Heart left ventricle (tissue), 16 donors: ENCODE results near the gene CAMK2D. TPM values are rescaled to one million over a fixed set of nuclear protein-coding genes. Genes with fewer than 3 reads are reported as not detected.

Experiments
- ATAC-seq, 4 donors: fragments of 200-7000 bp; cut with Tn5 transposase; one replicate each; pipeline ENCODE4 v1.9.1; 2020 to 2022; ENCODE audit warnings: moderate library complexity in 4 of 4, mild to moderate bottlenecking in 3 of 4, moderate number of reproducible peaks in 1 of 4
- DNase-seq, 5 donors: peaks; one replicate each; pipeline ENCODE4 v3.0.0-alpha.2; 2020
- H3K27ac ChIP-seq, 12 donors: fragments of 200-600 bp; sonication (generic) in 4 of 12; one replicate each; pipeline versions ENCODE4 v1.5.0 to v1.8.0; 2016 to 2022; ENCODE audit warnings: mild to moderate bottlenecking in 2 of 12
- H3K27me3 ChIP-seq, 9 donors: fragments of 200-600 bp; sonication (generic) in 2 of 9; one replicate each; pipeline versions ENCODE4 v1.5.1 to v1.8.0; 2016 to 2022; ENCODE audit warnings: mild to moderate bottlenecking in 3 of 9
- H3K36me3 ChIP-seq, 9 donors: fragments of 200-600 bp; sonication (generic) in 2 of 9; one replicate each; pipeline versions ENCODE4 v1.5.0 to v1.8.0; 2018 to 2022; ENCODE audit warnings: mild to moderate bottlenecking in 2 of 9
- H3K4me1 ChIP-seq, 12 donors: fragments of 200-600 bp; sonication (generic) in 4 of 12; one replicate each; pipeline versions ENCODE4 v1.5.0 to v1.8.0; 2016 to 2022; ENCODE audit warnings: mild to moderate bottlenecking in 3 of 12
- H3K4me3 ChIP-seq, 12 donors: fragments of 200-600 bp; sonication (generic) in 4 of 12; one replicate each; pipeline versions ENCODE4 v1.5.0 to v1.8.0; 2017 to 2022; ENCODE audit warnings: mild to moderate bottlenecking in 9 of 12, moderate library complexity in 4 of 12
- H3K9me3 ChIP-seq, 12 donors: fragments of 200-600 bp; sonication (generic) in 4 of 12; one replicate each; pipeline versions ENCODE4 v1.5.0 to v1.8.0; 2016 to 2022; ENCODE audit warnings: mild to moderate bottlenecking in 1 of 12
- POLR2A ChIP-seq, 2 donors: fragments of 450-650 bp; IDR thresholded peaks; one replicate each; pipeline ENCODE4 v1.6.1; 2017; ENCODE audit warnings: antibody characterized with exemption in 2 of 2, mild to moderate bottlenecking in 2 of 2, moderate library complexity in 2 of 2
- WGBS, 4 donors: extraction: QIAGEN DNeasy Blood & Tissue Kit in 2 of 4; methylation state at CpG; one replicate each; pipeline versions ENCODE4 v1.1.5 to v1.1.7; 2013 to 2018; 5-methylcytosine and 5-hydroxymethylcytosine counted together
- intact Hi-C, 10 donors: fragments of 100-400 bp; cut with DNase I; formaldehyde crosslinking; loops; one replicate each; pipeline versions ENCODE4 v1.11.1 to v1.14.2; 2022
- polyA plus RNA-seq, 2 donors: library from polyadenylated mRNA; stranded (reverse); fragments of 200-250 nt; gene quantifications; one replicate each; pipeline ENCODE4 v1.2.3, GENCODE V29; 2013
- total RNA-seq, 9 donors: library from RNA; depleted of rRNA in 2 of 9; stranded (reverse); fragments of >200 nt in 2 of 9; fragmentation: NEBNext Ultra II Directional in 3 of 9; extraction: Animal tissue kit (Norgen Biotek cat#: 25700) in 3 of 9; gene quantifications; one replicate each; pipeline versions ENCODE4 v1.1.0 to v1.2.4, GENCODE V29; 2016 to 2023
- TF ChIP-seq, protein P1 (sequence below), 12 donors: fragments of 200-600 bp; sonication (generic) in 4 of 12; IDR thresholded peaks; one replicate each; pipeline versions ENCODE4 v1.5.0 to v1.8.0; 2018 to 2022; ENCODE audit warnings: antibody characterized with exemption in 12 of 12, mild to moderate bottlenecking in 5 of 12
- donor health status: ischemic (EF 13 %, LVEDD 7.1; RV severe dilation, severe dysfunction).
- donor health status: healthy with polysubstance abuse.
- donor health status: DM: no; HTN: yes; CAD: no.
- donor health status: DM: no; HTN: no; CAD: no.
- donor health status: ischemic (EF 25% LVEDD 6.9; RV normal size, moderate dysfunction).
- donor health status: ischemic (EF 25% LVEDD 5.7; RV mildly dilated, moderate dysfunction).
- donor health status: healthy.
- donor health status: DM: yes; HTN: yes; CAD: no.
- donor health status: ischemic (EF 35%, LVEDD 5.7; RV mildly dilated, moderate dysfunction).
- donor health status: nonischemic (EF 11% LVEDD 7.7; RV severe dilation, severe dysfunction).
- donor health status: DM: yes; HTN: yes; CAD: no.
- donor health status: PGD.
- donor health status: ischemic (EF 29% LVEDD 5.4; RV normal size, mild dysfunction).
- donor health status: nonischemic (EF 23%, LVEDD 6.1; RV moderate dilation, normal function).

Gene CAMK2D
- total and polyA plus RNA-seq, 11 donors, result 40.9 to 294 (median 215) TPM

DNA sequence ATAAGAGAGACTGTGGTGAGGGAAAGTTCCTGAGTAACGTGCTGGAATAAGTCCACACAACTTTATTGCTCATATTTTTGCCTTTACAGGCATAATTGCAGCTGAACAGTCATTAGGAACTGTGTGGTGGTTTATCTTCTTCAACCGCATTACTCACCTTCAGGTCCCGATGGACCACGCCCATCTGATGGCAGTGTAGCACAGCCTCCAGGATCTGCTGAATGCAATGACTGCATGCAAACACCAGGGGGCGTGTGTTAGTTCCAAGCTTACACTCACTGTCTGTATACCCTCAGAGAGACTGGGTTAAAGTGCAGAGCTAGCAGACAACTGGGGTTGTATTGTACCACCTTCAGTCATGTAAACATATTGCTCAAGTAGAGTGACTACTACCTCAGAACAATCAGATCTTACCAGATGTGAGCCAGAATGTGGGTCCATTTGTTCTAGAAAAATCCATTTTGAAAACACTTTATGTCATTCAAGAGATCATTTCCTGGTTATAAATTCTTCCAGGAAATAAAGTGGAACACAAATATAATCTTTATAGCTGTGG lies 214.0 kb downstream of the CAMK2D start:
- peaks cover 0 to 27% (median 7%) of the 10 kb centered on the region in 9 donors for H3K36me3 ChIP-seq
- ATAC-seq (peak; percentile 94 to 99 (median 98)), DNase-seq (peak; percentile 83 to 90 (median 86))
- 19 to 23% (median 20%) methylated on average over 5 of the region's 5 CpGs for WGBS, 4 donors
- H3K4me3 ChIP-seq, result no peak overlapping the region
- no peaks in the 10 kb centered on the region for H3K9me3 ChIP-seq
- peak overlapping the region in 11 of 12 donors; percentile 23 to 75 (median 56) for H3K27ac ChIP-seq
- intact Hi-C loops, result loop anchor here in 9 of 10 donors (1.0 to 10.0 kb wide), 11 partner anchors 67 to 357 kb away; partner anchors contain the start of gene CAMK2D (in 9 of the 9)
- TF ChIP-seq POLR2A (IDR thresholded peaks at IDR 0.05), result no peak
- TF ChIP-seq, protein P1, sequence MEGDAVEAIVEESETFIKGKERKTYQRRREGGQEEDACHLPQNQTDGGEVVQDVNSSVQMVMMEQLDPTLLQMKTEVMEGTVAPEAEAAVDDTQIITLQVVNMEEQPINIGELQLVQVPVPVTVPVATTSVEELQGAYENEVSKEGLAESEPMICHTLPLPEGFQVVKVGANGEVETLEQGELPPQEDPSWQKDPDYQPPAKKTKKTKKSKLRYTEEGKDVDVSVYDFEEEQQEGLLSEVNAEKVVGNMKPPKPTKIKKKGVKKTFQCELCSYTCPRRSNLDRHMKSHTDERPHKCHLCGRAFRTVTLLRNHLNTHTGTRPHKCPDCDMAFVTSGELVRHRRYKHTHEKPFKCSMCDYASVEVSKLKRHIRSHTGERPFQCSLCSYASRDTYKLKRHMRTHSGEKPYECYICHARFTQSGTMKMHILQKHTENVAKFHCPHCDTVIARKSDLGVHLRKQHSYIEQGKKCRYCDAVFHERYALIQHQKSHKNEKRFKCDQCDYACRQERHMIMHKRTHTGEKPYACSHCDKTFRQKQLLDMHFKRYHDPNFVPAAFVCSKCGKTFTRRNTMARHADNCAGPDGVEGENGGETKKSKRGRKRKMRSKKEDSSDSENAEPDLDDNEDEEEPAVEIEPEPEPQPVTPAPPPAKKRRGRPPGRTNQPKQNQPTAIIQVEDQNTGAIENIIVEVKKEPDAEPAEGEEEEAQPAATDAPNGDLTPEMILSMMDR (IDR thresholded peaks at IDR 0.05), result peak; percentile 91 to 99 (median 97)
- peaks cover 0 to 19% (median 12%) of the 10 kb centered on the region in 12 donors for H3K4me1 ChIP-seq
- H3K27me3 ChIP-seq, result no peaks in the 10 kb centered on the region

- Histone ChIP-seq H3K4me3 (no peak overlapping the region), H3K36me3 (peaks cover 0 to 6% (median 0%) of the 10 kb centered on the region in 9 donors), H3K27me3 (no peaks in the 10 kb centered on the region), H3K9me3 (no peaks in the 10 kb centered on the region), H3K4me1 (peaks cover 2 to 46% (median 31%) of the 10 kb centered on the region in 12 donors), H3K27ac (peak overlapping the region in 11 of 12 donors; percentile 32 to 88 (median 76))
- ATAC-seq (peak; percentile 62 to 72 (median 65)), DNase-seq (no peak)
- TF ChIP-seq, protein P1 (IDR thresholded peaks at IDR 0.05), result no peak
- TF ChIP-seq POLR2A (IDR thresholded peaks at IDR 0.05), result no peak
- intact Hi-C loops, result loop anchor here in 7 of 10 donors (2.0 to 10.0 kb wide), 6 partner anchors 73 to 363 kb away; no protein-coding TSS in a partner anchor
Measured at GRCh38 chr4:113541933-113542332, 219.6 kb downstream of the CAMK2D start.

- intact Hi-C loops, result loop anchor here in 7 of 10 donors (2.0 to 10.0 kb wide), 6 partner anchors 74 to 364 kb away; no protein-coding TSS in a partner anchor
- Histone ChIP-seq H3K4me3 (no peak overlapping the region), H3K27ac (peak overlapping the region; percentile 38 to 88 (median 74)), H3K36me3 (peaks cover 0 to 12% (median 0%) of the 10 kb centered on the region in 9 donors), H3K9me3 (no peaks in the 10 kb centered on the region), H3K27me3 (no peaks in the 10 kb centered on the region), H3K4me1 (peaks cover 2 to 56% (median 37%) of the 10 kb centered on the region in 12 donors)
- WGBS, 4 donors, result 24 to 40% (median 33%) methylated on average over 1 of the region's 1 CpG
- DNase-seq (peak in 4 of 5 donors; percentile 40 to 75 (median 55)), ATAC-seq (peak; percentile 80 to 91 (median 88))
- TF ChIP-seq, protein P1 (IDR thresholded peaks at IDR 0.05), result no peak
- no peak for TF ChIP-seq POLR2A (IDR thresholded peaks at IDR 0.05)
Measured at GRCh38 chr4:113540859-113541258, 220.7 kb downstream of the CAMK2D start.

DNA sequence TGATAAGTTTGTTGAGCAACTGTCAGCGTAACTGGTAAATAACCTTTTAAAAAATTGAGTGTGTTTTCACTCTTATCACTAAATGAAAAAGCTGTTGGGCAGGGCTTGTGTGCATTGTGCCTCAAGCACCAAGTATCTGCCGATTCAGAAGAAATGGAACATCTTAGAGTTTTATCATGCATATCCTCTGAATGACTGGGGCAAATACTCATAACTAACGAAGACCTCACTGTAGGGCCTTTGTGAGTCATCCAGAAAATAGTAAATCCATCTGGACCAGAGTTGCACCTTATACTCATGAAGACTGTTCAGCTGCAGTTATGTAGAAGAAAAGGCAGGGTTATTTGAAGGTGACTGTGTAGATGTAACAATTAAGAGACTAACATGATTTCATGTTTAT lies 222.1 kb downstream of the CAMK2D start:
- peaks cover 2 to 70% (median 40%) of the 10 kb centered on the region in 12 donors for H3K4me1 ChIP-seq
- H3K27me3 ChIP-seq, result no peaks in the 10 kb centered on the region
- 47 to 80% (median 76%) methylated on average over 3 of the region's 3 CpGs for WGBS, 4 donors
- TF ChIP-seq, protein P1 (IDR thresholded peaks at IDR 0.05), result no peak
- TF ChIP-seq POLR2A (IDR thresholded peaks at IDR 0.05), result no peak
- no peaks in the 10 kb centered on the region for H3K9me3 ChIP-seq
- peaks cover 0 to 6% (median 0%) of the 10 kb centered on the region in 9 donors for H3K36me3 ChIP-seq
- no peak for ATAC-seq
- DNase-seq, result no peak
- H3K4me3 ChIP-seq, result no peak overlapping the region
- H3K27ac ChIP-seq, result peak overlapping the region in 6 of 12 donors; percentile 19 to 88 (median 77)
- intact Hi-C loops, result loop anchor here in 4 of 10 donors (10.0 kb wide), 3 partner anchors 75 to 145 kb away; no protein-coding TSS in a partner anchor
